BLaER1 treated with 17β-estradiol and CSF1 and Interleukin-3, amounts not matched to agents 10 nM and 100 nM (cell line): ENCODE results near the gene SLC47A1.
A peak's percentile ranks its signal among the peaks of the same experiment; 100 is the strongest.
"Not testable (repeated sequence)": the region's sequence is repeated elsewhere in the genome, so short reads cannot be mapped to it uniquely, and the experiment has no call there.

ENCODE experiments used
- H3K27ac ChIP-seq, 11 experiments: shearing (Covaris generic); formaldehyde crosslinking; 2 replicates each; pipeline ENCODE4 v1.8.1; 2022
- H3K27me3 ChIP-seq, 11 experiments: shearing (Covaris generic); formaldehyde crosslinking; 2 replicates each; pipeline ENCODE4 v1.8.1; 2022
- H3K36me3 ChIP-seq, 11 experiments: shearing (Covaris generic); formaldehyde crosslinking; 2 replicates each; pipeline ENCODE4 v1.8.1; 2022
- H3K4me1 ChIP-seq, 10 experiments: shearing (Covaris generic); formaldehyde crosslinking; 2 replicates each; pipeline ENCODE4 v1.8.1; 2022
- H3K4me2 ChIP-seq, 11 experiments: shearing (Covaris generic); formaldehyde crosslinking; 2 replicates each; pipeline ENCODE4 v1.8.1; 2022
- H3K4me3 ChIP-seq, 10 experiments: shearing (Covaris generic); formaldehyde crosslinking; 2 replicates each; pipeline ENCODE4 v1.8.1; 2022
- H3K9ac ChIP-seq, 11 experiments: shearing (Covaris generic); formaldehyde crosslinking; 2 replicates each; pipeline ENCODE4 v1.8.1; 2022
- H3K9me3 ChIP-seq, 11 experiments: shearing (Covaris generic); formaldehyde crosslinking; replicated peaks in 1 of 11; 2 replicates each; pipeline ENCODE4 v1.8.1; 2022
- H4K20me1 ChIP-seq, 11 experiments: shearing (Covaris generic); formaldehyde crosslinking; 2 replicates each; pipeline ENCODE4 v1.8.1; 2022
- Cebpa-rat ChIP-seq, 11 experiments: shearing (Covaris generic); IDR thresholded peaks; 2 replicates each; pipeline ENCODE4 v1.8.1; 2022

The SLC47A1 gene

DNA sequence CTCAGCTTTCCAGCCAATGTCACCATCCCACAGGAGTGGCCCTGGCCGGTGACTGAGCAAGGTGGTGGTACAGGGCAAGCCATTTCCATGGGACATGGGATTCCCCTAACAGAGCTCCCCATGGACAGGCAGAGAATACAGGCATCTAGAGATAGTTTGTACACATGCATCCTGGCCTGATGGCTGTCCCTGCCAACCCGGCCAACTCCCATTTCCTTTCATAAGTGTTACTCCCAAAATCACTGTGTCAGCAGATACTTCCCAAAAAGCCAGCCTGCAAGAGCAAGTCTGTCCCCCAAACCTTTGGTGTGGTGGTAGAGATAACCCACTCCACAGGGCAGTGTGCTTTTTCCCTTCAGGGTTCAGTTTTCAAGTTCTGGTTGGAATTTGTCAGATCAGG is 32.4 kb upstream of the SLC47A1 start:
- no peak for TF ChIP-seq Cebpa-rat (IDR thresholded peaks at IDR 0.05)
- no peaks in the 10 kb centered on the region for H3K36me3 ChIP-seq

GRCh38 chr17:19502517-19502916 is 31.1 kb upstream of the SLC47A1 start:
- no peak overlapping the region for H3K27ac ChIP-seq
- H3K4me2 ChIP-seq, result no peak overlapping the region
- H3K36me3 ChIP-seq, result no peaks in the 10 kb centered on the region
- H3K4me1 ChIP-seq, result peaks cover 0 to 10% (median 0%) of the 10 kb centered on the region in 10 experiments; a peak in 4 of 20 replicates
- H3K27me3 ChIP-seq, result peaks cover 0 to 9% (median 0%) of the 10 kb centered on the region in 11 experiments; a peak in 2 of 22 replicates
- H3K9me3 ChIP-seq, result no peaks in the 10 kb centered on the region
- H3K9ac ChIP-seq, result no peak overlapping the region
- no peak for TF ChIP-seq Cebpa-rat (IDR thresholded peaks at IDR 0.05)
- H3K4me3 ChIP-seq, result no peak overlapping the region
- no peaks in the 10 kb centered on the region; a peak in 1 of 22 replicates for H4K20me1 ChIP-seq

More for the DNA sequence above, 32.4 kb upstream of the SLC47A1 start:
- H3K4me2 ChIP-seq, result 0 out of 22 replicates have a peak overlapping the region, but pooled peaks of 1 of the 11 experiments have one; percentile 2
- H4K20me1 ChIP-seq, result no peaks in the 10 kb centered on the region; a peak in 1 of 22 replicates
- H3K27me3 ChIP-seq, result peaks cover 0 to 4% (median 0%) of the 10 kb centered on the region in 11 experiments; a peak in 1 of 22 replicates
- peaks cover 0 to 5% (median under 1%) of the 10 kb centered on the region in 10 experiments; a peak in 4 of 20 replicates for H3K4me1 ChIP-seq
- no peaks in the 10 kb centered on the region for H3K9me3 ChIP-seq
- no peak overlapping the region for H3K4me3 ChIP-seq
- H3K9ac ChIP-seq, result no peak overlapping the region
- H3K27ac ChIP-seq, result no peak overlapping the region

GRCh38 chr17:19505561-19505960 is 28.1 kb upstream of the SLC47A1 start:
- peaks cover 0 to 27% (median 13%) of the 10 kb centered on the region in 10 experiments; a peak in 13 of 20 replicates for H3K4me1 ChIP-seq
- peak overlapping the region in 1 of 11 experiments; percentile 31; a peak in 1 of 22 replicates for H3K4me2 ChIP-seq
- not testable (repeated sequence) for H3K36me3 ChIP-seq, H3K27me3 ChIP-seq, H4K20me1 ChIP-seq, H3K4me3 ChIP-seq, H3K9me3 ChIP-seq, H3K9ac ChIP-seq
- peak overlapping the region in 2 of 11 experiments; percentile 84 to 85; a peak in 3 of 22 replicates for H3K27ac ChIP-seq

DNA sequence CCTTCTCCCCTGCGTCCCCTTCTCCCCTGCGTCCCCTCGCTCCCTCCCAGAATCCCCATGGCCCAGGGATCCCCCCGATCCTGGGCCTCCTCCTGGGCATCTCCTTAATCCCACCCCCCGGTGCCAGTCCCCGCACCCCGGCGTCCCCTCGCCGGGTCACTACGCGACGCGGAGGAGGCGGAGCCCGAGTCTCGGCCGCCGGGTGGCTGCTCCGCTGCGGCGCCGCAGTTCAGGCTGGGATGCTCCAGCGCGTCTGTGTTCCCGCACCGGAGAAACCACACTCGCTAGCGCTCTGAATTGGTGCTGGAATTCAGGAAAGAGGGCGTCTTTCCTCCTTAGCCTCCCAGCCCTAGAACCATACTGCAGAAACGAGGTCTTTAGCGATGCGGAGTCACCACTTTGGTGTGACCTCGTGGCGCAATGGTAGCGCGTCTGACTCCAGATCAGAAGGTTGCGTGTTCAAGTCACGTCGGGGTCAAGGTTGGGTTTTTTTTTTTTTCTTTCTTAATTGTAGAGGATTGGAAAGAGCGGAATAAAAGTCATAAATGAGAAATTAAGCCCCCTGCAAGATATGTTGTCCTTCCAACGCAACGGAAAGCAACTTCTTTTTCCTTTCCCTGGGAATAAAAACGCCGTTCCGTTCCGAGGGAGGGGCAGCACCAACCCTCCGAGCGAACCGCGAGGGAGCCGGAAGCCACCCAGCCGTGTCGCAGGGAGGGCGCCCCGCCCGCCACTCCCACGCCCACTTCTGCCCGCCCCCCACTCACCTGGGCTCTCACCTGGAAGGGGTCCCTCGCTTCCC is 25.7 kb upstream of the SLC47A1 start:
- peak in 1 of 11 experiments; percentile 28; a peak in 1 of 22 replicates for TF ChIP-seq Cebpa-rat (IDR thresholded peaks at IDR 0.05)
- H3K4me1 ChIP-seq, result peaks cover 0 to 27% (median 13%) of the 10 kb centered on the region in 10 experiments; a peak in 13 of 20 replicates
- H4K20me1 ChIP-seq, result no peaks in the 10 kb centered on the region
- H3K4me3 ChIP-seq, result peak overlapping the region; percentile 64 to 81 (median 75)
- H3K36me3 ChIP-seq, result no peaks in the 10 kb centered on the region
- H3K4me2 ChIP-seq, result peak overlapping the region; percentile 50 to 81 (median 71)
- H3K27ac ChIP-seq, result peak overlapping the region; percentile 5 to 89 (median 70); a peak in 21 of 22 replicates
- H3K9me3 ChIP-seq, result no peaks in the 10 kb centered on the region
- H3K9ac ChIP-seq, result peak overlapping the region; percentile 68 to 89 (median 77)
- peaks cover 0 to 9% (median 0%) of the 10 kb centered on the region in 11 experiments; a peak in 2 of 22 replicates for H3K27me3 ChIP-seq

GRCh38 chr17:19508577-19508867 is 25.1 kb upstream of the SLC47A1 start:
- no peaks in the 10 kb centered on the region; a peak in 1 of 22 replicates for H4K20me1 ChIP-seq
- peak overlapping the region; percentile 50 to 81 (median 71) for H3K4me2 ChIP-seq
- H3K27me3 ChIP-seq, result peaks cover 0 to 9% (median 0%) of the 10 kb centered on the region in 11 experiments; a peak in 2 of 22 replicates
- 0 out of 22 replicates have a peak, but pooled peaks of 1 of the 11 experiments have one; percentile 6 for TF ChIP-seq Cebpa-rat (IDR thresholded peaks at IDR 0.05)
- peak overlapping the region; percentile 64 to 81 (median 75) for H3K4me3 ChIP-seq
- peak overlapping the region in 10 of 11 experiments; percentile 64 to 89 (median 72); a peak in 18 of 22 replicates for H3K27ac ChIP-seq
- H3K9ac ChIP-seq, result peak overlapping the region; percentile 68 to 89 (median 77); a peak in 18 of 22 replicates
- H3K4me1 ChIP-seq, result peaks cover 0 to 27% (median 13%) of the 10 kb centered on the region in 10 experiments; a peak in 13 of 20 replicates
- no peaks in the 10 kb centered on the region for H3K9me3 ChIP-seq
- no peaks in the 10 kb centered on the region for H3K36me3 ChIP-seq

DNA sequence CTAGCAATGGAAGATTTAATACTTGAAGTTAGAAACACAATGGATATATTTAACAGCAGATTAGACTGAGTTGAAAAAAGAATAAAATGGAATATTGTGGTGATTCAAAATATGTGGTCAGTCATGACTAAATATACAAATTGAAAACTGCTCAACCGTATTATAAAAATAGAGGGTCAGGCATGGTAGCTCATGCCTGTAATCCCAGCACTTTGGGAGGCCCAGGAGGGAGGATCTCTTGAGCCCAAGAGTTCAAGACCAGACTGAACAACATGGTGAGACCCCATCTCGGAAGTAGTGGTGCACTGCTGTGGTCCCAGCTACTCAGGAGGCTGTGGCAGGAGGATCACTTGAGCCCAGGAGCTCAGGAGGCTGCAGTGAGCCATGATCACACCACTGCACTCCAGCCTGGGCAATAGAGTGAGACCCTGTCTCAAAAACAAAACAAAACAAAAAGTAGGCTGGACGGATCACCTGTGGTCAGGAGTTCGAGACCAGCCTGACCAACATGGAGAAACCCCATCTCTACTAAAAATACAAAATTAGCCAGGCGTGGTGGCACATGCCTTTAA is 24.3 kb upstream of the SLC47A1 start:
- not testable (repeated sequence) for H3K27ac ChIP-seq, H3K9ac ChIP-seq, H3K9me3 ChIP-seq, H3K27me3 ChIP-seq, H3K4me3 ChIP-seq, H3K36me3 ChIP-seq, H4K20me1 ChIP-seq
- Histone ChIP-seq H3K4me1 (peaks cover 0 to 27% (median 17%) of the 10 kb centered on the region in 10 experiments; a peak in 13 of 20 replicates), H3K4me2 (peak overlapping the region in 3 of 11 experiments; percentile 24 to 50 (median 30); a peak in 5 of 22 replicates)

DNA sequence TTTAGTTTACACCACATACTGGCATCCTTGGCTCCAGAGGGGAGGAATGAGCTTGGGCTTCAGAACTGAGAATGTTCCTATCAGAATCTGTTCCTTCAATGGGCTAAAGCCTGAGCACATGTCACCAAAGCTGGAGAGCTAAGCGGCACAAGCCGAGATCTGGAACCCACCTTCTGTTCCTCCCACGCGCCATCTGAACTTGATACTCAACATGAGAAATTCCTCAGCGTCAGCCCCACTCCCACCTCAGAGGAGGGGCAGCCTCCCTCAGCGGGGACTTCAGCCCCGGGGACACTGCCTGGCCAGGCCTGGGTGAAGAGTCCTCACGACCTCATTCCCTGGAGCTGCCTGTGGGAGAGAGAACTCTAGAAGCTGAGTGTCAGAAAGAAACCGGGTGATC is 22.8 kb upstream of the SLC47A1 start:
- Histone ChIP-seq H3K4me2 (no peak overlapping the region), H3K4me1 (peaks cover 0 to 26% (median 18%) of the 10 kb centered on the region in 10 experiments; a peak in 13 of 20 replicates), H3K27me3 (peaks cover 0 to 9% (median 0%) of the 10 kb centered on the region in 11 experiments; a peak in 2 of 22 replicates), H3K9ac (peak overlapping the region in 2 of 11 experiments; percentile 25; a peak in 1 of 22 replicates), H3K9me3 (no peaks in the 10 kb centered on the region), H3K36me3 (no peaks in the 10 kb centered on the region), H3K4me3 (no peak overlapping the region), H3K27ac (no peak overlapping the region), H4K20me1 (no peaks in the 10 kb centered on the region; a peak in 1 of 22 replicates)
- no peak for TF ChIP-seq Cebpa-rat (IDR thresholded peaks at IDR 0.05)

- peak overlapping the region in 1 of 11 experiments; percentile 36; a peak in 2 of 22 replicates for H3K4me2 ChIP-seq
- H3K27ac ChIP-seq, result peak overlapping the region in 1 of 11 experiments; percentile 28; a peak in 1 of 22 replicates
- H4K20me1 ChIP-seq, result no peaks in the 10 kb centered on the region; a peak in 1 of 22 replicates
- no peaks in the 10 kb centered on the region for H3K36me3 ChIP-seq
- H3K9me3 ChIP-seq, result no peaks in the 10 kb centered on the region
- TF ChIP-seq Cebpa-rat (IDR thresholded peaks at IDR 0.05), result no peak
- H3K4me3 ChIP-seq, result no peak overlapping the region
- no peaks in the 10 kb centered on the region for H3K27me3 ChIP-seq
- peak overlapping the region in 1 of 11 experiments; percentile 36; a peak in 2 of 22 replicates for H3K9ac ChIP-seq
- peaks cover 0 to 16% (median 6%) of the 10 kb centered on the region in 10 experiments; a peak in 14 of 20 replicates for H3K4me1 ChIP-seq
These were observed 19.7 kb upstream of the SLC47A1 start for GRCh38 chr17:19513897-19514488.
